HG03439 (cell line): ENCODE results near the gene JAKMIP1.

Experiments used
- ATAC-seq: cut with Tn5 transposase; IDR thresholded peaks from one replicate; pipeline ENCODE4 v1.9.1; 2021; ENCODE audit warnings: mild to moderate bottlenecking, moderate library complexity; ENCODE audit not compliant: unreplicated experiment

Gene JAKMIP1

GRCh38 chr4:6071191-6071958 lies 129.0 kb downstream of the JAKMIP1 start:
- no peak for ATAC-seq

GRCh38 chr4:6069845-6070709 lies 130.3 kb downstream of the JAKMIP1 start:
- ATAC-seq, result no peak

- ATAC-seq, result no peak
Measured at GRCh38 chr4:6068986-6069385, 131.4 kb downstream of the JAKMIP1 start.

- no peak for ATAC-seq
Measured at GRCh38 chr4:6065934-6066590, 134.3 kb downstream of the JAKMIP1 start.

GRCh38 chr4:6065166-6065565 lies 135.2 kb downstream of the JAKMIP1 start:
- no peak for ATAC-seq

- no peak for ATAC-seq
Measured at GRCh38 chr4:6064383-6064782, 136.0 kb downstream of the JAKMIP1 start.

- ATAC-seq, result no peak
Measured at GRCh38 chr4:6063684-6064083, 136.7 kb downstream of the JAKMIP1 start.

GRCh38 chr4:6062133-6062532 lies 138.2 kb downstream of the JAKMIP1 start:
- no peak for ATAC-seq

- ATAC-seq, result no peak
Measured at GRCh38 chr4:6059375-6059805, 141.0 kb downstream of the JAKMIP1 start.

- no peak for ATAC-seq
Measured at GRCh38 chr4:6058531-6059374, 141.6 kb downstream of the JAKMIP1 start.

GRCh38 chr4:6056976-6057766 lies 143.2 kb downstream of the JAKMIP1 start:
- no peak for ATAC-seq

- ATAC-seq, result no peak
Measured at GRCh38 chr4:6055436-6055835, 144.9 kb downstream of the JAKMIP1 start.

- no peak for ATAC-seq
Measured at GRCh38 chr4:6055030-6055429, 145.3 kb downstream of the JAKMIP1 start.

GRCh38 chr4:6054162-6054922 lies 146.0 kb downstream of the JAKMIP1 start:
- ATAC-seq, result no peak

- no peak for ATAC-seq
Measured at GRCh38 chr4:6052679-6053078, 147.7 kb downstream of the JAKMIP1 start.

- ATAC-seq, result no peak
Measured at GRCh38 chr4:6050551-6050950, 149.8 kb downstream of the JAKMIP1 start.

GRCh38 chr4:6049985-6050384 lies 150.4 kb downstream of the JAKMIP1 start:
- ATAC-seq, result no peak

- ATAC-seq, result no peak
Measured at GRCh38 chr4:6049278-6049677, 151.1 kb downstream of the JAKMIP1 start.

GRCh38 chr4:6048537-6048936 lies 151.8 kb downstream of the JAKMIP1 start:
- ATAC-seq, result no peak
